ENCODE results near the gene INMT. TPM values are rescaled to one million over a fixed set of nuclear protein-coding genes. Genes with fewer than 3 reads are reported as not detected.

INMT gene
- total RNA-seq, 1 donor from 2014 or later, result 3.4 TPM

DNA sequence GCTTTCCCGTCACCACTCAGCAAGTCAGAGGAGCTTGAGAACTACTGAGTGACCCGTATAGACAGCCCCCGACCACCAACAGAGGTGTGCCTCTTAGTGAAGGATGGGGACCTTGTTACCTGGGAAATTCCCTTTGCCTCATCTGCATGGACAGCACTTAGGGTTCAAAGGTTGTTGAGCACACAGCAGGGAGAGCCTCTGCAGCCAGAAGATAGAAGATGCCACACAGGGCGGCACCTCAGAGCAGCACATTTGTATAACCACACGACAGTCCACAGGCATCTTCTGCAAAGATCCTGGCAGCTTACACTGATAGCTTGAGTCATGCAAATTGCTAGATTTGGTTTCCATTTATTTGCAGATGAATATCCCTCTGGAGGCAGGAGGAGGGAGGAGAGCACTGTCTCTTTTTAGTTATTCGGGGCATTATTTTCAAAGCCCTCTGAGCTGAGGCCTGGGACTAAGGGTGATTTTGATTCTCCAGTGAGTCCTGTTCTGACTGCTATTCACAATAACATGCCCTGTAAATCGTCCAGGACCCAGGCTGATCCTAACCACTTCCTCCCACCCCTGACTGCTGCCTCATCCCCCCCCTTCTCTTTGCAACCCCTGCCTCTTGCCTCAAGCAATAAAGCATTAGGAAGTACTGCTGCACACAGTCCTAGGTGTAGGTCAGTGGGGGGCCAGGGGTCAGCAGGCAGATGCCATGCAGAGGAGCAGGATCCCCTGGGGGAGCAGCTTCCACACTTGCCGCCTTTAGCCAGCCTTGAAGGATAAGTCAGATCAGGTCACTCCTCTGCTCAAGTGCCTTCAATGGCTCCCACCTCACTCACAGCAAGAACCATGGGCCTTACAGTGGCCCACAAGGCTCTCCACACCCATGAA, 24.6 kb upstream of the INMT start:
- Mint-ChIP-seq H3K4me1 (peaks cover 12% of the 10 kb centered on the region), H3K36me3 (no peaks in the 10 kb centered on the region), H3K9me3 (no peaks in the 10 kb centered on the region), H3K27me3 (ENCODE audit: low read depth) (peaks cover 35% of the 10 kb centered on the region), H3K27ac (no peak overlapping the region), H3K4me3 (no peak overlapping the region)
- DNase-seq (ENCODE audit: low spot score in 2 of 2, unreplicated experiment in 2 of 2), result no peak
- TF ChIP-seq, protein P1, sequence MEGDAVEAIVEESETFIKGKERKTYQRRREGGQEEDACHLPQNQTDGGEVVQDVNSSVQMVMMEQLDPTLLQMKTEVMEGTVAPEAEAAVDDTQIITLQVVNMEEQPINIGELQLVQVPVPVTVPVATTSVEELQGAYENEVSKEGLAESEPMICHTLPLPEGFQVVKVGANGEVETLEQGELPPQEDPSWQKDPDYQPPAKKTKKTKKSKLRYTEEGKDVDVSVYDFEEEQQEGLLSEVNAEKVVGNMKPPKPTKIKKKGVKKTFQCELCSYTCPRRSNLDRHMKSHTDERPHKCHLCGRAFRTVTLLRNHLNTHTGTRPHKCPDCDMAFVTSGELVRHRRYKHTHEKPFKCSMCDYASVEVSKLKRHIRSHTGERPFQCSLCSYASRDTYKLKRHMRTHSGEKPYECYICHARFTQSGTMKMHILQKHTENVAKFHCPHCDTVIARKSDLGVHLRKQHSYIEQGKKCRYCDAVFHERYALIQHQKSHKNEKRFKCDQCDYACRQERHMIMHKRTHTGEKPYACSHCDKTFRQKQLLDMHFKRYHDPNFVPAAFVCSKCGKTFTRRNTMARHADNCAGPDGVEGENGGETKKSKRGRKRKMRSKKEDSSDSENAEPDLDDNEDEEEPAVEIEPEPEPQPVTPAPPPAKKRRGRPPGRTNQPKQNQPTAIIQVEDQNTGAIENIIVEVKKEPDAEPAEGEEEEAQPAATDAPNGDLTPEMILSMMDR (IDR thresholded peaks at IDR 0.05; ENCODE audit: unreplicated experiment), result no peak

DNA sequence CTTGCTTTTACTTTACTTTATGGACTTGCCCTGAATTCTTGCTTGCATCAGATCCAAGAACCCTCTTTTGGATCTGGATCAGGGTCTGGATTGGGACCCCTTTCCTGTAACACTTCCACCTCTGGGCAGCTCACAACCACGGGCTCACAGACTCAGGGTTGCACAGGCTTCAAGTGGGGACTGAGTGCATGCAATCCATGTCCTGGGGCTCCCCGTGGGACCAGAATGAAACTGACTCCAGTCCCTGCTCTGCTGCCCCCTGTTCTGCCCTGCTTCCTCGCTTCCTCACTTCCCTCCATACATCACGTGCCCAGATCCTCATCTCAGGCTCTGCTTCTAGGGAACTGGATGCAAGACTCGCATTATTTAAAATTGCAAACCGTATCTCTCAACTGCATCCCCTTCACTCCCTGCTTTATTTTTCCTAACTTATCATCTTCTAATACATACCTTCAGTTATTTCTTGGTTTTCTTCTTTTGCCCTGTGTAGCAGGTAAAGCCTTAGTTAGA, 23.3 kb upstream of the INMT start:
- no peaks in the 10 kb centered on the region for H3K9me3 Mint-ChIP-seq
- DNase-seq (ENCODE audit: low spot score in 2 of 2, unreplicated experiment in 2 of 2), result no peak

DNA sequence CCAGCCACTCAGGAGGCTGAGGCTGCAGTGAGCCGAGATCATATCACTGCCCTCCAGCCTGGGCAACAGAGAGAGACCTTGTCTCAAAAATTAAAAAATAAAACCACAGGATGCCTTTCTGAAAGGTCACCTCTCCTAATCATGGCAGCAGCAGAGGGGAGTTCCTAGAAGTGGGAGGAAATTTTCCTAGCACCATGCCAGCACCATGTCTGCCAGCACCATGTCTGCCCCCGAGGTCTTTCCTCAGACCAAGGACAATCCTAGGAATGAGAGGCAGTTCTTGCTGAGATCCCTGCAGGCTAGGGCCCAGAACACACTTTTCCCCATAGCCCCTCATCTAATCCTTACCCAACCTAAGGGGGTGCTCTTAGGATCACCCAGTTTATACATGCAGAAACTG, 22.3 kb upstream of the INMT start:
- peaks cover 12% of the 10 kb centered on the region for H3K4me1 Mint-ChIP-seq
- no peak for DNase-seq (ENCODE audit: low spot score in 2 of 2, unreplicated experiment in 2 of 2)
- no peak overlapping the region for H3K27ac Mint-ChIP-seq
- H3K27me3 Mint-ChIP-seq (ENCODE audit: low read depth), result peaks cover 39% of the 10 kb centered on the region
- no peaks in the 10 kb centered on the region for H3K36me3 Mint-ChIP-seq
- H3K4me3 Mint-ChIP-seq, result no peak overlapping the region
- H3K9me3 Mint-ChIP-seq, result no peaks in the 10 kb centered on the region
- TF ChIP-seq, protein P1 (IDR thresholded peaks at IDR 0.05; ENCODE audit: unreplicated experiment), result no peak

More for the DNA sequence above, 23.3 kb upstream of the INMT start:
- Mint-ChIP-seq H3K27ac (no peak overlapping the region), H3K4me3 (no peak overlapping the region), H3K4me1 (peaks cover 12% of the 10 kb centered on the region), H3K27me3 (ENCODE audit: low read depth) (peaks cover 33% of the 10 kb centered on the region), H3K36me3 (no peaks in the 10 kb centered on the region)
- TF ChIP-seq, protein P1 (IDR thresholded peaks at IDR 0.05; ENCODE audit: unreplicated experiment), result no peak

DNA sequence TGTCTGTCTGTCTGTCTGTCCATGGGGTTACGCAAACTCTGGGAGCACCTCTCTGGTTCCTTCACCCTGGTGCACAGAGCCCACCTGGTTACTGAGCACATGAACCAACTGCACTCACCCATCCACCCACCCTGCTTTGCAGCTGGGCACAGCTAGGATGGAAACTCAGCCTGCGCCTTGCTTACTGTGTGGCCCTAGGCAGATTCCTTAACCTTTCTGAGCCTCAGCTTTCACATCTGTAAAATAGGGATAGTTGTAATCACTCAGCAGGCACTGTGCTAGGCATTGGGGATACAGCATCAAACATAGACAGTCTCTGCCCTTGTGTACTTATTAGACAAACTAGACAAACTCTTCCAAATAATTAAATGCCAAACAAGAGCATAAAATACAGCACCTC, 21.8 kb upstream of the INMT start:
- Mint-ChIP-seq H3K4me1 (peaks cover 12% of the 10 kb centered on the region), H3K4me3 (no peak overlapping the region), H3K27ac (no peak overlapping the region), H3K27me3 (ENCODE audit: low read depth) (peaks cover 36% of the 10 kb centered on the region), H3K9me3 (no peaks in the 10 kb centered on the region), H3K36me3 (no peaks in the 10 kb centered on the region)
- TF ChIP-seq, protein P1 (IDR thresholded peaks at IDR 0.05; ENCODE audit: unreplicated experiment), result no peak
- no peak for DNase-seq (ENCODE audit: low spot score in 2 of 2, unreplicated experiment in 2 of 2)

DNA sequence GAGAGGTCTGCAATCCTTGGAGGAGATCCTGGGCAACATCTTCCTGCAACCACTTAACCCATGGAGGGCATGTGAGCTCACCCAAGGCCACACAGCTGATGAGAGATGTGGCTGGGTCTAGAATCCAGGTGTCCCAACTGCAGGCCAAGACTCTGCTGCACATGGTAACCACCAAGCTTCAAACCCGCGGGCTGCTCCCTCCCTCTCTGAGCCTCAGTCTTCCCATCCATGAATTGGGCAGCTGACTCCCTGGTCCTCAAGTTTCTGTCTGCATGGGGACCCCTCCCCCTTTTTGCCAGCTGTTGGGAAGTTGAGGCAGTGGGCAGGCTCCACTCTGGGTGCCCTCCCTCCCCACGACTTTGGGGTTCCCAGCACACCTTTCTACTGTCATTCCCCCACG, 20.9 kb upstream of the INMT start:
- TF ChIP-seq, protein P1 (IDR thresholded peaks at IDR 0.05; ENCODE audit: unreplicated experiment), result no peak
- peaks cover 8% of the 10 kb centered on the region for H3K4me1 Mint-ChIP-seq

More for the DNA sequence above, 20.9 kb upstream of the INMT start:
- DNase-seq (ENCODE audit: low spot score in 2 of 2, unreplicated experiment in 2 of 2), result no peak
- Mint-ChIP-seq H3K9me3 (no peaks in the 10 kb centered on the region), H3K27ac (no peak overlapping the region), H3K27me3 (ENCODE audit: low read depth) (peaks cover 39% of the 10 kb centered on the region), H3K36me3 (no peaks in the 10 kb centered on the region), H3K4me3 (no peak overlapping the region)
